CD4-positive, alpha-beta T cell treated with Interleukin-17A for 1 hour (primary cell): ENCODE data around the gene DTD1.

Experiments
- DNase-seq: peaks from one replicate; pipeline ENCODE4 v3.0.0-alpha.2; 2020

The DTD1 gene

GRCh38 chr20:18621004-18621403 is 33.1 kb downstream of the DTD1 start:
- no peak for DNase-seq

GRCh38 chr20:18623156-18623910 is 35.5 kb downstream of the DTD1 start:
- no peak for DNase-seq

- no peak for DNase-seq
Measured at GRCh38 chr20:18624948-18625347, 37.1 kb downstream of the DTD1 start.

- no peak for DNase-seq
Measured at GRCh38 chr20:18625907-18626655, 38.2 kb downstream of the DTD1 start.

GRCh38 chr20:18628330-18628920 is 40.6 kb downstream of the DTD1 start:
- no peak for DNase-seq

- peak; percentile 42 for DNase-seq
Measured at GRCh38 chr20:18632196-18632789, 44.4 kb downstream of the DTD1 start.

GRCh38 chr20:18633411-18633810 is 45.6 kb downstream of the DTD1 start:
- DNase-seq: no peak

GRCh38 chr20:18634501-18634900 is 46.6 kb downstream of the DTD1 start:
- DNase-seq: no peak

- no peak for DNase-seq
Measured at GRCh38 chr20:18635380-18635779, 47.5 kb downstream of the DTD1 start.

GRCh38 chr20:18637224-18637623 is 49.4 kb downstream of the DTD1 start:
- DNase-seq: no peak

GRCh38 chr20:18638768-18639167 is 50.9 kb downstream of the DTD1 start:
- DNase-seq: no peak

- no peak for DNase-seq
Measured at GRCh38 chr20:18639501-18639979, 51.7 kb downstream of the DTD1 start.

GRCh38 chr20:18645196-18645745 is 57.4 kb downstream of the DTD1 start:
- no peak for DNase-seq

GRCh38 chr20:18645851-18646250 is 58.0 kb downstream of the DTD1 start:
- no peak for DNase-seq

- no peak for DNase-seq
Measured at GRCh38 chr20:18647777-18648176, 59.9 kb downstream of the DTD1 start.

- no peak for DNase-seq
Measured at GRCh38 chr20:18650224-18650623, 62.4 kb downstream of the DTD1 start.

- no peak for DNase-seq
Measured at GRCh38 chr20:18653736-18654447, 66.0 kb downstream of the DTD1 start.

- DNase-seq: no peak
Measured at GRCh38 chr20:18654448-18654773, 66.6 kb downstream of the DTD1 start.

- no peak for DNase-seq
Measured at GRCh38 chr20:18657575-18657974, 69.7 kb downstream of the DTD1 start.

- DNase-seq: no peak
Measured at GRCh38 chr20:18662279-18663040, 74.6 kb downstream of the DTD1 start.

GRCh38 chr20:18663932-18664331 is 76.1 kb downstream of the DTD1 start:
- no peak for DNase-seq

- DNase-seq: no peak
Measured at GRCh38 chr20:18665135-18665534, 77.3 kb downstream of the DTD1 start.
